ENCODE results near the gene HTD2. TPM values are rescaled to one million over a fixed set of nuclear protein-coding genes. Genes with fewer than 3 reads are reported as not detected.
"Not testable (repeated sequence)": the region's sequence is repeated elsewhere in the genome, so short reads cannot be mapped to it uniquely, and the experiment has no call there.

The HTD2 gene
- total RNA-seq, 2 donors from 2014 or later = 12.1 to 14.7 TPM

DNA sequence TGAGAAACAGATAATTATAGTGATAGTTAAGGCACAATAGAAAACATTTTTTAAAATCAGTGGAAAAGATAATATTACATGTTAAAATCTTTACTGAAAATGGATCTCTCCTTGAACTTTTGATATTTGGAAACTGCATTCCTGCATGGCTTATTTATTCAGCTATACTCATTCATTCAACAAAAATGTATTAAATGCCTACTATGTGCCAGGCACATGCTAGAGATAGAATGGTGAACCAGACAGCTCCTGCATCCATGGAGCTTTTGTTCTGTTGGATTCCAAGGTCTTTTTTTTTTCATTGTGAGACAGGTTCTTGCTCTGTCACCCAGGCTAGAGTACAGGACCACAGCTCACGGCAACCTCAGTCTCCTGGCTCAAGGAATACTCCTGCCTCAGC is 30.9 kb downstream of the HTD2 start:
- H3K27me3 ChIP-seq = no peaks in the 10 kb centered on the region
- no peak overlapping the region for H3K27ac ChIP-seq
- no peak for DNase-seq (ENCODE audit: low spot score)
- H3K36me3 ChIP-seq = peaks cover 5% of the 10 kb centered on the region
- TF ChIP-seq, protein P1, sequence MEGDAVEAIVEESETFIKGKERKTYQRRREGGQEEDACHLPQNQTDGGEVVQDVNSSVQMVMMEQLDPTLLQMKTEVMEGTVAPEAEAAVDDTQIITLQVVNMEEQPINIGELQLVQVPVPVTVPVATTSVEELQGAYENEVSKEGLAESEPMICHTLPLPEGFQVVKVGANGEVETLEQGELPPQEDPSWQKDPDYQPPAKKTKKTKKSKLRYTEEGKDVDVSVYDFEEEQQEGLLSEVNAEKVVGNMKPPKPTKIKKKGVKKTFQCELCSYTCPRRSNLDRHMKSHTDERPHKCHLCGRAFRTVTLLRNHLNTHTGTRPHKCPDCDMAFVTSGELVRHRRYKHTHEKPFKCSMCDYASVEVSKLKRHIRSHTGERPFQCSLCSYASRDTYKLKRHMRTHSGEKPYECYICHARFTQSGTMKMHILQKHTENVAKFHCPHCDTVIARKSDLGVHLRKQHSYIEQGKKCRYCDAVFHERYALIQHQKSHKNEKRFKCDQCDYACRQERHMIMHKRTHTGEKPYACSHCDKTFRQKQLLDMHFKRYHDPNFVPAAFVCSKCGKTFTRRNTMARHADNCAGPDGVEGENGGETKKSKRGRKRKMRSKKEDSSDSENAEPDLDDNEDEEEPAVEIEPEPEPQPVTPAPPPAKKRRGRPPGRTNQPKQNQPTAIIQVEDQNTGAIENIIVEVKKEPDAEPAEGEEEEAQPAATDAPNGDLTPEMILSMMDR (IDR thresholded peaks at IDR 0.05) = no peak
- H3K9me3 ChIP-seq = no peaks in the 10 kb centered on the region
- H3K4me3 ChIP-seq = no peak overlapping the region
- peaks cover 0 to 18% of the 10 kb centered on the region in 2 donors for H3K4me1 ChIP-seq

DNA sequence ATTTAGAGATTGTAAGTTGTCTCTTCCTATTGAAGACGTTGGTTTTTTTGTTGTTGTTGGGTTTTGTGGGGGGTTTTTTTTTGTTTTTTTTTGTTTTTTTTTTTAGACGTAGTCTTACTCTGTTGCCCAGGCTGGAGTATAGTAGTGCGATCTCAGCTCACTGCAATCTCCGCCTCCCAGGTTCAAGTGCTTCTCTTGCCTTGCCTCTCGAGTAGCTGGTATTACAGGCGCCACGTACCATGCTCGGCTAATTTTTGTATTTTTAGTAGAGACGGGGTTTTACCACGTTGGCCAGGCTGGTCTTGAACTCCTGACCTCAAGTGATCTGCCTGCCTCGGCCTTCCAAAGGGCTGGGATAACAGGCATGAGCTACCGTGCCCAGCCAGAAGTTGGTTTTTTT is 32.8 kb downstream of the HTD2 start:
- not testable (repeated sequence) for H3K36me3 ChIP-seq; H3K27ac ChIP-seq; H3K4me1 ChIP-seq; H3K4me3 ChIP-seq; H3K27me3 ChIP-seq; H3K9me3 ChIP-seq; DNase-seq (ENCODE audit: low spot score)

DNA sequence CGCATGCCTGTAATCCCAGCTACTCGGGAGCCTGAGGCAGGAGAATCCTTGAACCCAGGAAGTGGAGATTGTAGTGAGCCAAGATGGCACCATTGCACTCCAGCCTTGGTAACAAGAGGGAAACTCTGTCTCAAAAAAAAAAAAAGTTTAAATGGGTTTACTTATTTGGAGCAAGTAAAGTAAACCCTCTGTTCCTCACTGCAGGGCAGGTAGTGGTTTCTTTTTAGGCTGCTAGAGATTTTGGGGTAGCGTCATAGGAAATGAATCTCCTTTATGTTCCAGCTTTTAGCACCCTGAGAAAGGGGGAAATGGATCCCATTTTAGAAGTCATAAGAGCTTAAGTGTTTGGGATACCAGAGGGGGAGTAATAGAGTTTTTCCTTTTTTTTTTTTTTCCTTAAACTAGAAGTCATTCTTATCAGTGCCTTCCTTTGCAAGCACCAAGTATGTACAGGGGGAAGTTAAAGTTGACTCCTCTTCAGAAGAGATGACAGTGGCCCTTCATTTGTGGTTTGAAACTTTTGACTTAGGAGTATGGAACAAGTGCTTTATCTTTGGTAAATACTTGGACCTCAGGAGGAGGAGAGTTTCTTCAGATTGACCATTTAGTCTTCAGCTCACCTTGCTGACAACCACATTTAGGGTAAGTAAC is 34.4 kb downstream of the HTD2 start:
- Histone ChIP-seq H3K4me3 (no peak overlapping the region), H3K36me3 (peaks cover 5% of the 10 kb centered on the region), H3K9me3 (no peaks in the 10 kb centered on the region), H3K4me1 (peaks cover 0 to 11% of the 10 kb centered on the region in 2 donors), H3K27me3 (no peaks in the 10 kb centered on the region), H3K27ac (no peak overlapping the region)
- no peak for DNase-seq (ENCODE audit: low spot score)
- TF ChIP-seq, protein P1 (IDR thresholded peaks at IDR 0.05) = no peak

DNA sequence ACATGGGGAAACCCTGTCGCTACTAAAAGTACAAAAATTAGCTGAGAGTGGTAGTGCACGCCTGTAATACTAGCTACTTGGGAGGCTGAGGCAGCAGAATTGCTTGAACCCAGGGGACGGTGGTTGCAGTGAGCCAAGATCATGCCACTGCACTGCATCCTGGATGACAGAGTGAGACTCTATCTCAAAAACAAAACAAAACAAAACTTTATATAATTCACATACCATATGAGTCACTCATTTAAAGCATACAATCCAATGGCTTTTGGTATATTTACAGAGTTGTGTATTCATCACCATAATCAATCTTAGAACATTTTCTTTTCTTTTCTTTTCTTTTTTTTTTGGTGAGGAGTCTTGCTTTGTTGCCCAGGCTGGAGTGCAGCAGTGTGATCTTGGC is 35.1 kb downstream of the HTD2 start:
- TF ChIP-seq, protein P1 (IDR thresholded peaks at IDR 0.05) = no peak
- Histone ChIP-seq H3K36me3 (peaks cover 5% of the 10 kb centered on the region), H3K27me3 (no peaks in the 10 kb centered on the region)

DNA sequence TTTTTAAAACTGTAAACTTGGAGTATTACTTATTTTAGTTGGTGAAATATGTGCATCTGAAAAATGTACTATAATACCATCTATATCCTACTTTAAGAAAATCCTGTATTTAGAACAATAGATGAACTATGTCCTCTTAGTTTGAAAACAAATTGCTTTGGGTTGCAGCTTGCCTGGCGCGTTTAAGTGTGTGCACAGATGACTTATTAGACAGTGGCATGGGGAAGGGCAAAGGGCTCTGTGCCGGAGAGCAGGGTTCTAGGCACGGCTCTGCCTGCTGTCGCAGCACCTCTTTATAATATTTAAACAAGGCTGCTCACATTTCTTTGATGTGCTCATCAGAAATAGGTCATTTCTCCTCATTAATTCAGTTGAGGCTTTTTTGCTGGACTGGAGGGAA is 36.4 kb downstream of the HTD2 start:
- Histone ChIP-seq H3K27ac (no peak overlapping the region), H3K27me3 (no peaks in the 10 kb centered on the region), H3K4me3 (no peak overlapping the region), H3K4me1 (peaks cover 0 to 11% of the 10 kb centered on the region in 2 donors), H3K36me3 (peaks cover 5% of the 10 kb centered on the region), H3K9me3 (no peaks in the 10 kb centered on the region)
- no peak for DNase-seq (ENCODE audit: low spot score)
- TF ChIP-seq, protein P1 (IDR thresholded peaks at IDR 0.05) = no peak

More for the DNA sequence above, 35.1 kb downstream of the HTD2 start:
- H3K9me3 ChIP-seq = no peaks in the 10 kb centered on the region
- no peak for DNase-seq (ENCODE audit: low spot score)
- H3K4me3 ChIP-seq = no peak overlapping the region
- no peak overlapping the region for H3K27ac ChIP-seq
- peaks cover 0 to 11% of the 10 kb centered on the region in 2 donors for H3K4me1 ChIP-seq

DNA sequence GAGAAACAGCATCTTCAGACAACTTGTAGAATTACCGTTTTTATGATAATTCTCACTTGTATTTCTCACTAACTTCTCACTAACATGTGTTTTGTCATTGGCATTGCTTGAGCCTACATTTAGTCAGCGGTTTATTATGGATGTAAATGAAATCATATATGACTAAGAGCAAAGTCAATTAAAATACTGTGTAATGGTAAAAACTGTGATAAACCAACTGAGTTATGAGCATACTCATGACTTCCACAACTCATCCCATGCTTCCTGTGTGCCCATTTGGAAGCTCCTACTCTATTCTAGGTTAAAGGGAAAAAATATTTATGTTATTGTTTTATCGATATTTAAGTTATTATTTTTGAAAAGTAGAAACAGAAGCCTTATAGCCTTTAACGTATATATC is 39.1 kb downstream of the HTD2 start:
- DNase-seq (ENCODE audit: low spot score) = no peak
- H3K36me3 ChIP-seq = no peaks in the 10 kb centered on the region
- no peaks in the 10 kb centered on the region for H3K9me3 ChIP-seq
- peaks cover 0 to 18% of the 10 kb centered on the region in 2 donors for H3K4me1 ChIP-seq
- no peak overlapping the region for H3K27ac ChIP-seq
- H3K27me3 ChIP-seq = no peaks in the 10 kb centered on the region
- TF ChIP-seq, protein P1 (IDR thresholded peaks at IDR 0.05) = no peak
- H3K4me3 ChIP-seq = no peak overlapping the region
